CD14-positive monocyte (primary cell): ENCODE measurements around the gene APEX1. TPM values are rescaled to one million over a fixed set of nuclear protein-coding genes. Genes with fewer than 3 reads are reported as not detected.

Source experiments
- DNase-seq, 3 donors: peaks; one replicate each; pipeline ENCODE4 v3.0.0-alpha.2; 2011 to 2022
- H2AFZ ChIP-seq: 2 replicates; pipeline ENCODE4 v1.6.0; 2012; ENCODE audit warnings: mild to moderate bottlenecking, low read depth, low read length, inconsistent platforms; ENCODE audit not compliant: insufficient read depth, poor library complexity, severe bottlenecking
- H3K27ac ChIP-seq, 2 donors: 1 replicate in 1 of 2; 2 replicates in 1 of 2; pipeline ENCODE4 v1.5.1; 2012 to 2013; ENCODE audit warnings: low read length in 2 of 2, control low read depth in 1 of 2, inconsistent platforms in 1 of 2, low read depth in 1 of 2, mild to moderate bottlenecking in 1 of 2
- H3K27me3 ChIP-seq, 2 donors: one replicate each; pipeline versions ENCODE4 v1.6.0 to v1.6.1; 2011 to 2013; ENCODE audit warnings: low read length in 2 of 2; ENCODE audit not compliant: control insufficient read depth in 2 of 2, insufficient read depth in 2 of 2
- H3K36me3 ChIP-seq, 2 donors: replicated peaks in 1 of 2; 1 replicate in 1 of 2; 2 replicates in 1 of 2; pipeline versions ENCODE4 v1.5.1 to v1.6.1; 2012 to 2013; ENCODE audit warnings: low read length in 2 of 2, control low read depth in 1 of 2, inconsistent platforms in 1 of 2, mild to moderate bottlenecking in 1 of 2; ENCODE audit not compliant: insufficient read depth in 2 of 2, control insufficient read depth in 1 of 2
- H3K4me1 ChIP-seq, 2 donors: 1 replicate in 1 of 2; 2 replicates in 1 of 2; pipeline versions ENCODE4 v1.5.1 to v1.6.1; 2012 to 2013; ENCODE audit warnings: low read length in 2 of 2, control low read depth in 1 of 2, inconsistent platforms in 1 of 2, mild to moderate bottlenecking in 1 of 2, moderate library complexity in 1 of 2; ENCODE audit not compliant: insufficient read depth in 2 of 2, control insufficient read depth in 1 of 2
- H3K4me2 ChIP-seq: replicated peaks from 2 replicates; pipeline ENCODE3; 2012; ENCODE audit warnings: low read length, moderate library complexity, mild to moderate bottlenecking; ENCODE audit not compliant: poor library complexity, severe bottlenecking; ENCODE audit errors: extremely low read depth
- H3K4me3 ChIP-seq, 3 experiments: fragments of 200-600 bp in 1 of 3; sonication (generic) in 1 of 3; replicated peaks in 1 of 3; 1 replicate in 2 of 3; 2 replicates in 1 of 3; pipeline ENCODE4 v1.5.1; 2011 to 2013; ENCODE audit warnings: low read length in 3 of 3, mild to moderate bottlenecking in 3 of 3, control low read depth in 2 of 3, low read depth in 2 of 3, inconsistent platforms in 1 of 3, moderate library complexity in 1 of 3
- H3K79me2 ChIP-seq: 2 replicates; pipeline ENCODE4 v1.6.0; 2012; ENCODE audit warnings: mild to moderate bottlenecking, control low read depth, inconsistent platforms, low read length, moderate library complexity; ENCODE audit not compliant: insufficient read depth
- H3K9ac ChIP-seq: 2 replicates; pipeline ENCODE4 v1.6.0; 2017; ENCODE audit warnings: low read length, mild to moderate bottlenecking; ENCODE audit not compliant: insufficient read depth, poor library complexity, severe bottlenecking
- H3K9me3 ChIP-seq, 2 donors: replicated peaks in 1 of 2; 1 replicate in 1 of 2; 2 replicates in 1 of 2; pipeline versions ENCODE4 v1.5.1 to v1.6.1; 2012 to 2013; ENCODE audit warnings: low read length in 2 of 2, control low read depth in 1 of 2; ENCODE audit not compliant: control insufficient read depth in 1 of 2, insufficient read depth in 1 of 2
- H4K20me1 ChIP-seq: 2 replicates; pipeline ENCODE4 v1.6.0; 2012; ENCODE audit warnings: mild to moderate bottlenecking, low read length, control low read depth, moderate library complexity; ENCODE audit not compliant: insufficient read depth
- H3K27ac Mint-ChIP-seq, 7 donors: one replicate each; pipeline ENCODE4 v1.8.0; 2020; ENCODE audit warnings: mild to moderate bottlenecking in 7 of 7, mixed read lengths in 7 of 7, moderate library complexity in 6 of 7, inconsistent platforms in 2 of 7
- H3K27me3 Mint-ChIP-seq, 3 donors: one replicate each; pipeline ENCODE4 v1.8.0; 2021 to 2022; ENCODE audit warnings: low read depth in 3 of 3, mild to moderate bottlenecking in 3 of 3, mixed read lengths in 3 of 3, moderate library complexity in 3 of 3, inconsistent platforms in 1 of 3
- H3K36me3 Mint-ChIP-seq, 2 donors: one replicate each; pipeline ENCODE4 v1.8.0; 2020; ENCODE audit warnings: mixed read lengths in 2 of 2, inconsistent platforms in 1 of 2, mild to moderate bottlenecking in 1 of 2
- H3K4me1 Mint-ChIP-seq: one replicate; pipeline ENCODE4 v1.8.0; 2020; ENCODE audit warnings: mild to moderate bottlenecking, mixed read lengths
- H3K4me3 Mint-ChIP-seq, 2 donors: one replicate each; pipeline ENCODE4 v1.8.0; 2020; ENCODE audit warnings: mild to moderate bottlenecking in 2 of 2, mixed read lengths in 2 of 2, moderate library complexity in 1 of 2
- H3K9me3 Mint-ChIP-seq, 7 donors: one replicate each; pipeline ENCODE4 v1.8.0; 2020 to 2022; ENCODE audit warnings: mixed read lengths in 7 of 7, mild to moderate bottlenecking in 6 of 7, moderate library complexity in 6 of 7, inconsistent platforms in 2 of 7
- WGBS: methylation state at CpG from one replicate; pipeline ENCODE4 v1.1.5; 2013; ENCODE audit warnings: missing lambda C conversion rate; ENCODE audit not compliant: insufficient coverage; 5-methylcytosine and 5-hydroxymethylcytosine counted together
- intact Hi-C, 2 donors: fragments of 100-400 bp; cut with micrococcal nuclease; formaldehyde crosslinking; loops; one replicate each; pipeline versions ENCODE4 v1.15.0 to v1.15.1; 2023
- polyA plus RNA-seq, 3 donors: library from polyadenylated mRNA; depleted of rRNA in 1 of 3; unstranded in 2 of 3; stranded (reverse) in 1 of 3; fragments of 300-500 nt in 2 of 3; fragments of >200 nt in 1 of 3; fragmentation: Illumina TruSeq in 2 of 3; gene quantifications; 1 replicate in 2 of 3; 2 replicates in 1 of 3; pipeline ENCODE4 v1.2.3, GENCODE V29; 2012 to 2021
- TF ChIP-seq, protein P1 (sequence below): fragments of 200-600 bp; IDR thresholded peaks from one replicate; pipeline ENCODE4 v1.8.0; 2022; ENCODE audit warnings: antibody characterized with exemption, mild to moderate bottlenecking

APEX1 gene
- polyA plus RNA-seq, 3 donors = 69.7 to 208 (median 85.4) TPM

GRCh38 chr14:20412411-20412810, 42.6 kb upstream of the APEX1 start:
- intact Hi-C loops = loop anchor here in 1 of 2 donors (10.0 kb wide), 1 partner anchor 52 kb away; the partner anchor contains the start of genes PIP4P1 and PNP
- peak overlapping the region; percentile 77 for H3K4me2 ChIP-seq
- H3K79me2 ChIP-seq = peaks cover 71% of the 10 kb centered on the region
- H4K20me1 ChIP-seq = peaks cover 54% of the 10 kb centered on the region
- peaks cover 0 to 1% (median 0%) of the 10 kb centered on the region in 3 donors for H3K27me3 Mint-ChIP-seq
- H3K9ac ChIP-seq = peak overlapping the region; percentile 69
- peaks cover 29 to 35% of the 10 kb centered on the region in 2 donors for H3K4me1 ChIP-seq
- H3K27ac Mint-ChIP-seq = peak overlapping the region; percentile 83 to 97 (median 92)
- 0% methylated on average over 2 of the region's 7 CpGs for WGBS
- no peaks in the 10 kb centered on the region for H3K9me3 ChIP-seq
- H2AFZ ChIP-seq = peak overlapping the region; percentile 78
- peak overlapping the region; percentile 97 to 98 for H3K4me3 Mint-ChIP-seq
- H3K27me3 ChIP-seq = no peaks in the 10 kb centered on the region
- H3K27ac ChIP-seq = peak overlapping the region; percentile 73 to 82
- H3K4me3 ChIP-seq = peak overlapping the region; percentile 82 to 95 (median 86)
- peaks cover 15 to 17% of the 10 kb centered on the region in 2 donors for H3K36me3 Mint-ChIP-seq
- H3K36me3 ChIP-seq = peaks cover 13 to 20% of the 10 kb centered on the region in 2 donors
- peak; percentile 30 to 48 (median 31) for DNase-seq
- H3K9me3 Mint-ChIP-seq = no peaks in the 10 kb centered on the region
- peaks cover 50% of the 10 kb centered on the region for H3K4me1 Mint-ChIP-seq
- TF ChIP-seq, protein P1, sequence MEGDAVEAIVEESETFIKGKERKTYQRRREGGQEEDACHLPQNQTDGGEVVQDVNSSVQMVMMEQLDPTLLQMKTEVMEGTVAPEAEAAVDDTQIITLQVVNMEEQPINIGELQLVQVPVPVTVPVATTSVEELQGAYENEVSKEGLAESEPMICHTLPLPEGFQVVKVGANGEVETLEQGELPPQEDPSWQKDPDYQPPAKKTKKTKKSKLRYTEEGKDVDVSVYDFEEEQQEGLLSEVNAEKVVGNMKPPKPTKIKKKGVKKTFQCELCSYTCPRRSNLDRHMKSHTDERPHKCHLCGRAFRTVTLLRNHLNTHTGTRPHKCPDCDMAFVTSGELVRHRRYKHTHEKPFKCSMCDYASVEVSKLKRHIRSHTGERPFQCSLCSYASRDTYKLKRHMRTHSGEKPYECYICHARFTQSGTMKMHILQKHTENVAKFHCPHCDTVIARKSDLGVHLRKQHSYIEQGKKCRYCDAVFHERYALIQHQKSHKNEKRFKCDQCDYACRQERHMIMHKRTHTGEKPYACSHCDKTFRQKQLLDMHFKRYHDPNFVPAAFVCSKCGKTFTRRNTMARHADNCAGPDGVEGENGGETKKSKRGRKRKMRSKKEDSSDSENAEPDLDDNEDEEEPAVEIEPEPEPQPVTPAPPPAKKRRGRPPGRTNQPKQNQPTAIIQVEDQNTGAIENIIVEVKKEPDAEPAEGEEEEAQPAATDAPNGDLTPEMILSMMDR = no peak

DNA sequence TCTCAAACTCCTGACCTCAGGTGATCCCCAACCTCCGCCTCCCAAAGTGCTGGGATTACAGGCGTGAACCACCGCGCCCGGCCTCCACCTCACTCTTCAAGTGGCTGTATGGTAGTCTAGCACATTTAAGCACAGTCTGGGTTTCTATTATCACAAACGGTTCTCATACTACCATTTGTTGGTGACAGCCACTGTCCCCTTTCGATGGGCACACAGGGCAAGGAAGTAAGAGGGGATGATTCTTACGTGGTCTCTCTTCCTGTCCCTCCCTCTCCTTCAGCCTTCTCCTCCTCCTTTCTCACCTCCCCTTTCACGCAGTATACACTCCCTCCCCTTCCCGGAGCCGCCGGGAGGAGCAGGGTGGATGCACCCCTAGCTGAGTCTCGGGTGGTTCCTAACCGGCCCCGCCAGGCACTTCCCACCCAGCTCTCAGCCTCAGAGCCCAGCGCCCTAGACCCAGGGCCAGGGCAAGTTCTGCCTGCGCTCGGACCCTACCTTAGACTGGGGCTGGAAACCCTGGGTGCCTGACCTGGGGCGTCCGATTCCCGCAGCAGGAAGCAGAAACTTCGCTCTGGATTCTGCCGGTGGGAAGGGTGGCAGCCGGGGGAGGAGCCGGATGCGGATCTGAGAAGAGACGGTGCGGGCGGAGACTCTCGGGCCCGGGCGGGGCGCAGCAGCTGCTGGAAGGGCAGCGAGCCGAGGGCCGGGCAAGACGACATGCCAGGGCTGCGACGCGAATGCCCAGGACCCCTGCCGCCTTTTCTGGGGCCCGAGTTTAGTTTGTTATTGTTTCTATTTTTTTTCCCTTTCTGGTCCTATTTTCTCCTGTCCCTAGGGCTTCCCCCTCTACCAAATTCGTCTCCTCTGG, 41.9 kb upstream of the APEX1 start, which contains the start of gene TEP1:
TSS of gene TEP1 (minus strand) at position 626 of the 868 bp plus-strand sequence. CDS start 5,062 bp downstream, outside the sequence.
- peaks cover 0 to 1% (median 0%) of the 10 kb centered on the region in 3 donors for H3K27me3 Mint-ChIP-seq
- DNase-seq = peak; percentile 45 to 61 (median 52)
- H4K20me1 ChIP-seq = peaks cover 47% of the 10 kb centered on the region

More for the DNA sequence above, 41.9 kb upstream of the APEX1 start, which contains the start of gene TEP1:
- H3K9me3 Mint-ChIP-seq = no peaks in the 10 kb centered on the region
- Histone ChIP-seq H3K27me3 (no peaks in the 10 kb centered on the region), H3K36me3 (peaks cover 6 to 13% of the 10 kb centered on the region in 2 donors), H3K79me2 (peaks cover 64% of the 10 kb centered on the region), H3K4me3 (peak within 1 kb of the TSS; percentile 82 to 95 (median 86)), H3K9ac (peak within 1 kb of the TSS; percentile 69), H3K27ac (peak within 1 kb of the TSS; percentile 73 to 82), H3K4me1 (peaks cover 29 to 35% of the 10 kb centered on the region in 2 donors), H2AFZ (peak within 1 kb of the TSS; percentile 78), H3K4me2 (peak within 1 kb of the TSS; percentile 77), H3K9me3 (no peaks in the 10 kb centered on the region)
- peak within 1 kb of the TSS; percentile 83 to 97 (median 92) for H3K27ac Mint-ChIP-seq
- TF ChIP-seq, protein P1 = no peak
- peaks cover 50% of the 10 kb centered on the region for H3K4me1 Mint-ChIP-seq
- intact Hi-C loops = loop anchor here in 1 of 2 donors (10.0 kb wide), 1 partner anchor 52 kb away; the partner anchor contains the start of genes PIP4P1 and PNP
- peak within 1 kb of the TSS; percentile 97 to 98 for H3K4me3 Mint-ChIP-seq
- peaks cover 8 to 10% of the 10 kb centered on the region in 2 donors for H3K36me3 Mint-ChIP-seq
- WGBS = 0% methylated on average over 27 of the region's 43 CpGs
